ENCODE data around the gene IL17RC. TPM values are rescaled to one million over a fixed set of nuclear protein-coding genes. Genes with fewer than 3 reads are reported as not detected.

The IL17RC gene
- total RNA-seq, 1 donor from 2014 or later = 21.3 TPM

- Mint-ChIP-seq H3K4me3 (ENCODE audit: unreplicated experiment) (no peak overlapping the region), H3K27me3 (ENCODE audit: low read depth) (no peaks in the 10 kb centered on the region), H3K4me1 (ENCODE audit: low read depth) (peaks cover 9% of the 10 kb centered on the region), H3K9me3 (ENCODE audit: low read depth) (no peaks in the 10 kb centered on the region), H3K27ac (ENCODE audit: unreplicated experiment) (no peak overlapping the region), H3K36me3 (ENCODE audit: low read depth) (no peaks in the 10 kb centered on the region)
- DNase-seq (ENCODE audit: low spot score) = peak; percentile 24
- TF ChIP-seq, protein P1, sequence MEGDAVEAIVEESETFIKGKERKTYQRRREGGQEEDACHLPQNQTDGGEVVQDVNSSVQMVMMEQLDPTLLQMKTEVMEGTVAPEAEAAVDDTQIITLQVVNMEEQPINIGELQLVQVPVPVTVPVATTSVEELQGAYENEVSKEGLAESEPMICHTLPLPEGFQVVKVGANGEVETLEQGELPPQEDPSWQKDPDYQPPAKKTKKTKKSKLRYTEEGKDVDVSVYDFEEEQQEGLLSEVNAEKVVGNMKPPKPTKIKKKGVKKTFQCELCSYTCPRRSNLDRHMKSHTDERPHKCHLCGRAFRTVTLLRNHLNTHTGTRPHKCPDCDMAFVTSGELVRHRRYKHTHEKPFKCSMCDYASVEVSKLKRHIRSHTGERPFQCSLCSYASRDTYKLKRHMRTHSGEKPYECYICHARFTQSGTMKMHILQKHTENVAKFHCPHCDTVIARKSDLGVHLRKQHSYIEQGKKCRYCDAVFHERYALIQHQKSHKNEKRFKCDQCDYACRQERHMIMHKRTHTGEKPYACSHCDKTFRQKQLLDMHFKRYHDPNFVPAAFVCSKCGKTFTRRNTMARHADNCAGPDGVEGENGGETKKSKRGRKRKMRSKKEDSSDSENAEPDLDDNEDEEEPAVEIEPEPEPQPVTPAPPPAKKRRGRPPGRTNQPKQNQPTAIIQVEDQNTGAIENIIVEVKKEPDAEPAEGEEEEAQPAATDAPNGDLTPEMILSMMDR (IDR thresholded peaks at IDR 0.05) = no peak
Measured at GRCh38 chr3:9955611-9956352, 38.9 kb downstream of the IL17RC start.

DNA sequence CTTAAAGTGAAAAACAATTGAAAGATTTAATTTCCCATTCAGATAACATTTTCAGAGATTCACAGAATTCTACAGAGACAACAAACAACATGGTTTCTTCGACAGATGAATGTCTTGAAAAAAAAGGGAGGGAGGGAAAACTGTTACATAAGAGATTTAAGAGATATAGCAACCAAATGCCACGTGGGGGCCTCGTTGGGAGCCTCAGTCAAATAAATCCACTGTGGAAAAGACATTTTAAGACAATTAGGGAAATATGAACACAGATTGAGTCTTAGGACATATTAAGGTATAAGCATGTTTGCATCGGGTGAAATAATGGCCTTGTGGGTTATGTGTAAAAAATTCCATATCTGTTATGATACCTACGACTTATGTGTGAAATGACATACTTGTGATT lies 40.3 kb downstream of the IL17RC start:
- Mint-ChIP-seq H3K9me3 (ENCODE audit: low read depth) (no peaks in the 10 kb centered on the region), H3K4me3 (ENCODE audit: unreplicated experiment) (no peak overlapping the region), H3K4me1 (ENCODE audit: low read depth) (peaks cover 5% of the 10 kb centered on the region), H3K36me3 (ENCODE audit: low read depth) (no peaks in the 10 kb centered on the region), H3K27me3 (ENCODE audit: low read depth) (no peaks in the 10 kb centered on the region), H3K27ac (ENCODE audit: unreplicated experiment) (no peak overlapping the region)
- DNase-seq (ENCODE audit: low spot score) = no peak
- TF ChIP-seq, protein P1 (IDR thresholded peaks at IDR 0.05) = peak; percentile 66

DNA sequence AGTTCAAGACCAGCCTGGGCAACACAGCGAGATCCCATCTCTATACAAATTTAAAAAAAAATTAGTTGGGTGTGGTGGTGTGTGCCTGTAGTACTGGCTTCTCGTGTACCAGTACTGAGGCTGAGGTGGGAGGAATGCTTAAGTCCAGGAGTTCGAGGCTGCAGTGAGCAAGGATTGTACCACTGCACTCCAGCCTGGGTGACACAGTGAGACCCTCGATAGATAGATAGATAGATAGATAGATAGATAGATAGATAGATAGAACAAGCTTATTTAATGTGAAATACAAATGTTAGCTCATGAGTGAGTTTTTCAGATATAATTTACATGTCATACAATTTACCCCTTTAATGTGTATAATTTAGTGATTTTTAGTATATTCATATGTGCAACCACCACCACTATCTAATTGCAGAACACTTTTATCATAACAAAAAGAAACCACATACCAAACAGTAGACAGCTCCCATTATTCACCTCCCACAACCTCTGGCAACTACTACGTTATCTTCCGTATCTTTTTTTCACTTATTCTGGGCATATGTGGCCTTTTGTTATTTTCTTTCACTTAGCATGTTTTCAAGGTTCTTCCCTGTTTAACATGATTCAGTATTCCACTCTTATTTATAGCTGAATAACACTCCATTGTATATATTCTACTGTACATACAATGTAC lies 48.4 kb downstream of the IL17RC start:
- no peak overlapping the region for H3K4me3 Mint-ChIP-seq (ENCODE audit: unreplicated experiment)
- H3K9me3 Mint-ChIP-seq (ENCODE audit: low read depth) = no peaks in the 10 kb centered on the region
- TF ChIP-seq, protein P1 (IDR thresholded peaks at IDR 0.05) = no peak
- no peaks in the 10 kb centered on the region for H3K27me3 Mint-ChIP-seq (ENCODE audit: low read depth)
- H3K36me3 Mint-ChIP-seq (ENCODE audit: low read depth) = peaks cover 23% of the 10 kb centered on the region
- no peak overlapping the region for H3K27ac Mint-ChIP-seq (ENCODE audit: unreplicated experiment)
- H3K4me1 Mint-ChIP-seq (ENCODE audit: low read depth) = no peaks in the 10 kb centered on the region
- no peak for DNase-seq (ENCODE audit: low spot score)

DNA sequence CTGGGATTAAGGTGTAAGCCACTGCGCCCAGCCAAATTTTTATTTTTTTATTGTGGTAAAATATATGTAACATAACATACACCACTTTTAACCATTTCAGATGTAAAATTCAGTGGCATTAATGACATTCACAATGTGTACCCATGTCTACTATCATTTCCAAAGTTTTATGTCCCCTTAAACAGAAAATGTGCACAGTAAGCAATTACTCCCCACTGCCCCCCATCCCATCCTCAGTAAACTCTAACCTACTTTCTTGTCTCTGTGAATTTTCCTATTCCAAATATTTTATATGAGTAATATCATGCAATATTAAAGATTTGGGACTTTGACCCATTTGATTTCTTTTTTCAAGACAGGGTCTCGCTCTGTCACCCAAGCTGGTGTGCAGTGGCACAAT lies 49.9 kb downstream of the IL17RC start:
- no peak overlapping the region for H3K4me3 Mint-ChIP-seq (ENCODE audit: unreplicated experiment)
- peaks cover 29% of the 10 kb centered on the region for H3K36me3 Mint-ChIP-seq (ENCODE audit: low read depth)
- TF ChIP-seq, protein P1 (IDR thresholded peaks at IDR 0.05) = no peak
- no peak for DNase-seq (ENCODE audit: low spot score)
- no peaks in the 10 kb centered on the region for H3K9me3 Mint-ChIP-seq (ENCODE audit: low read depth)
- H3K27me3 Mint-ChIP-seq (ENCODE audit: low read depth) = no peaks in the 10 kb centered on the region
- no peak overlapping the region for H3K27ac Mint-ChIP-seq (ENCODE audit: unreplicated experiment)
- no peaks in the 10 kb centered on the region for H3K4me1 Mint-ChIP-seq (ENCODE audit: low read depth)

DNA sequence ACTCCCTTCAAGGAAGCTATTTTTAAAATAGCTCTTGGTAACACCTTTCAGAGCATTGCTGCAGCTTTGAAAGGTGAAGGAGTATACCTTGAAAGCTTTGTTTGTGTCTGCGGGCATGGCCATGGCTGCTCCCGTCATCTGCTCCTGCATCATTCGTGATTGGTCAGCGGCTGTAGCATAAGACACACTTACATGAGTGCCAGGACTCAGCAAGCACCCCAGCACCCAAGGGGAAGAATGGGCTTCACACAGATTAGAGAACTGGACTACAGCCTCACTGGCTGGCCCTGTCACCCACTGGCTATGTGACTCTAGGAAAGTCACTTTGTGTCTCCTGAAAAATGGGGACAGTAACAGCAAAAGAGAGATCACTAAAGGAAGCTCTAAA lies 52.7 kb downstream of the IL17RC start:
- Mint-ChIP-seq H3K4me1 (ENCODE audit: low read depth) (peaks cover 3% of the 10 kb centered on the region), H3K4me3 (ENCODE audit: unreplicated experiment) (no peak overlapping the region), H3K36me3 (ENCODE audit: low read depth) (peaks cover 35% of the 10 kb centered on the region), H3K27me3 (ENCODE audit: low read depth) (no peaks in the 10 kb centered on the region), H3K27ac (ENCODE audit: unreplicated experiment) (no peak overlapping the region), H3K9me3 (ENCODE audit: low read depth) (no peaks in the 10 kb centered on the region)
- TF ChIP-seq, protein P1 (IDR thresholded peaks at IDR 0.05) = no peak
- DNase-seq (ENCODE audit: low spot score) = no peak
